GM10847 (cell line): ENCODE data around the gene STX1B.

Experiments
- POLR2A ChIP-seq: IDR thresholded peaks from 2 replicates; pipeline ENCODE4 v1.6.1; 2011; ENCODE audit not compliant: insufficient read length; ENCODE audit errors: extremely low read depth

STX1B gene

GRCh38 chr16:31023627-31024226 is 13.3 kb upstream of the STX1B start:
- TF ChIP-seq POLR2A = no peak

- no peak for TF ChIP-seq POLR2A
Measured at GRCh38 chr16:31023252-31023602, 12.8 kb upstream of the STX1B start.

- TF ChIP-seq POLR2A = no peak
Measured at GRCh38 chr16:31022544-31023251, 12.3 kb upstream of the STX1B start.

GRCh38 chr16:31020536-31020935 is 10.1 kb upstream of the STX1B start:
- TF ChIP-seq POLR2A = no peak

GRCh38 chr16:31016018-31016417 is 5.6 kb upstream of the STX1B start:
- TF ChIP-seq POLR2A = no peak

GRCh38 chr16:31009894-31010584 is 399 bp downstream of the STX1B start:
- TF ChIP-seq POLR2A = no peak

DNA sequence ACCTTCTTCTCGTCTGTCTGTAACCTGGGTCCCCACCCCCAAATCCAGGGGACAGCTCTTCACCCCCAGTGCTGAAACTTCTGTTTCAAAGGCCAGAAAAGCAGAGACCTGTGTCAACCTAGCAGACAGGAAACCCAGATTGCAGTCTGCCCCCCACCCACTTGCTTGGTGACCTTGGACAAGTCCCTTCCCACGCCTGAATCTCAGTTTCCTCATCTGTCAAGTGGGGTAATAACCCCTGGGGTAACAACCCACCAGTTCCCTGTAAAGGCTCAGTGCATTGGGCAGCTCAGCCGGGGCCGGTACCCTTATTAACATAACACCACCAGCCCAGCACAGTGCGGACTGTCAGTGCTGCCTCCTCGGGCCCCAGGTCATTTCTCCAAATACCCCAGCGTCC is 1.3 kb downstream of the STX1B start:
- no peak for TF ChIP-seq POLR2A

DNA sequence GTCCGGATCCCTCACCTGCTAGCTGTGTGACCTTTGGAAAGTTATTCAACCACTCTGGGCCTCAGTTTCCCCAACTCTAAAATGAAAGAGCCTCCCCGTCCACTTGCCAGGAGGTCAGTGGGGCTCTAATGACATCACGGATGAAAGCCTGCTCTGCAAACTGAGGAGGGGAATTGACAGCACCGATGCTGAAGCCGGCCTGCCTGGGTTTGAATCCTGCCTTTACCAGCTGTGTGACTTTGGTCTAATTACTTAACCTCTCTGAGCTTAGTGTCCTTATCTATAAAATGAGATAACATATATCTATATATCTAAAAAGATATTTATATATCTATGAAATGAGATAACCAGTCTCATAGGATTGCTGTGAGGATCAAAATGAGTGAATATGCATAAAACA is 1.9 kb downstream of the STX1B start:
- no peak for TF ChIP-seq POLR2A

GRCh38 chr16:31008149-31008548 is 2.3 kb downstream of the STX1B start:
- TF ChIP-seq POLR2A = no peak

DNA sequence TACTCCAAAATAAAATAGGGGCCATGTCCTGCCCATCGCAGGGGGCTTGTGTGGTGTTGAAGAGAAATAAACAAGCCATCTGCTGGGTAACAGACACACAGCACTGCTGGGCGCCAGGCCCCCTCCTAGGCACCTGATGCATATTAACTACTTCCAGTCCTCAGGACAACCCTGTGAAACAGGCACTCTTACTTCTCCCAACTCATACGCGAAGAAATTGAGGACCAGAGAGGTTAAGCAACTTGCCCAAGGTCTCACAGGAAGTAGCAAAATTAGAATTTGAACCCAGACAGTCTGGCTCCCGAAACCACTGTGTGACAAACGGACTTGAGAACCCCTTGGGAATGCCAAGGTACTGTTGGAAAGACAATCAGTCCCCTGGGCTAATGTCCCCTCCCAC is 2.8 kb downstream of the STX1B start:
- TF ChIP-seq POLR2A = no peak

DNA sequence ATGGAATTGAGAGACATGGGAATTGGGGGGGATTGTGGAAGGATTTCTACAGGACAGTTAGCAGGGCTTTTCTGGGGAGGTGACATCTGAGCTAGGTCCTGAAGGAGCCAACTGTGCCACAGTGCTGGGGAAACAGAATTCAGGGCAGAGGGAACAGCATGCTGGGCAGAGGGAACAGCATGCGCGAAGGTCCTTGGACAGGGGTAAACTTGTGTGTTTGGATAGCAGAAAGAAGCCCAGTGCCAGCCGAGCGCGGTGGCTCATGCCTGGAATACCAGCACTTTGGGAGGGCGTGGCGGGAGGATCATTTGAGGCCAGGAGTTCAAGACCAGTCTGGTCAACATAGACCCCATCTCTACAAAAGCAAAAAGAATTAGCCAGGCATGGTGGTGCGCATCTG is 3.8 kb downstream of the STX1B start:
- TF ChIP-seq POLR2A = no peak

DNA sequence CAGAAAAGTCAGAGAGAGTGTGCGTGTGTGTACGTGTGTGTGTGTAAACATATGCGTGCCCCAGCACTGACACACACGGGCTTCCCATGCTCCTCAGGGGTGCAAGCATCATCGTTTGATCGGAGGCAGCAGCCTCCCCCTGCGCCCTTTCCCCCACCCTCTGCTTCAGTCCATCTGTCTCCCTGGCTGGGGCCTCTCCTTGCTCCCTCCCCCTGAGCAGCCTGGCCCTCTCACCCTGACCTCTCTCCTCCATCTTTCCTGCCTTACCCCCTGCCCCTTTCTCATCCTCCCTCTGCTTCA is 4.4 kb downstream of the STX1B start:
- TF ChIP-seq POLR2A = no peak

GRCh38 chr16:31005350-31006085 is 4.9 kb downstream of the STX1B start:
- TF ChIP-seq POLR2A = no peak

DNA sequence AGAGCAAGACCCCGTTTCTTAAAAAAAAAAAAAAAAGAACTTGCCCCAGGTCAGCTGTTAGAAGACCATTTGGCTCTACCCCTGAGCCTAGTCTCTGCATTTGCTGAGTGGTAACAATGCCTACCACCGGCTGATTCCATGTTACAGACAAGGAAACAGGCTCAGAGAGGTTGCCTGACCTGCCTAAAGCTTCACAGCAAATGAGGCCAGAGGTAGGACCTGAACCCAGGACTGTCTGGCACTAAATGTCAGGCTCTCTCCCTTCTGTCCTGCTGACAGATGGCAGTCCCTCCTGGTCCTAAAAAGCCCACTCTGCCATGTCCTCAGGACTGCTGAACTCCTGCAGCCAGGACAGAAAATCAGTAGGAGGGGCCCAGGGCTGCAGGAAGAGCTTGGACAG is 5.8 kb downstream of the STX1B start:
- TF ChIP-seq POLR2A = no peak

DNA sequence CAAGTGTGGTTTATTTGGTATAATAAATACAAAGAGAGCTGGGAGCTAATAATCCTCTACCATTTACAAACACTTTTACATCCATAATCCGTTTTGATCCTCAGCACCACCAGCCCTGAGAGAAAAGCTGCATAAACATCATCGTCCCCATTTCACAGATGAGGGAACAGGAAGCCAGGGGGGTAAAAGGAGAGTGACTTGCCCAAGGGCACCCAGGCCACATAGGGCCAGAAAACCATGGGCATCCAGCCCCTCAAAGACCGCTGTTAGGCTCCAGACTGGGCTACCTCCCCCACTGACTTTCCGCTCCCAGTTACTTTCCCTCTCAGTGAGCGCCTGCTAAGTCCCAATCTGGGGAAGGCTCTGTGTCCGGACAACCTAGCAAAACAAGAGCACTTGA is 6.7 kb downstream of the STX1B start:
- TF ChIP-seq POLR2A = no peak

GRCh38 chr16:31002862-31003341 is 7.5 kb downstream of the STX1B start:
- no peak for TF ChIP-seq POLR2A
